RPMI8226 (cell line): Measurements from ENCODE around the gene CCDC148.
"Not testable (repeated sequence)": the region's sequence is repeated elsewhere in the genome, so short reads cannot be mapped to it uniquely, and the experiment has no call there.

Source experiments
- DNase-seq: peaks from one replicate; pipeline ENCODE4 v3.0.0-alpha.2; 2015

The CCDC148 gene

DNA sequence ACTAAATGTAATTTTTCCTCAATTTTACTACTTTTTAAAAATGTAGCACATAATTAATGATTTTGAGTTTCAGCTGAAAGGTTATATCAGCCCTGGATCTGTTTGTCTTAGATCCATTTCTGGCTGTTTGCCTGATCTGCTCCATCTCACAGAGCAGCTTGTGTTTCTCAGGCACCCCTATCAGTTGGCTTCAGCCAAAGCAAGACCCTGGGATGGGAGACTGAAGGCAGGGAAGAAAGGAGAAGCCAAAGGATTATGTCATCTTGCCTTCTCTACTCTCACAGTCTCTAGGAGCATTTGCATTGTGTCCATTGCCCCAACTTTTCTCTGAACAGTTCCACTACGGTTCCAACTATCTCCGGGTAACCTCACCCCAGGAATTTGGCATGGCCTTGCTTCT is 110.5 kb downstream of the CCDC148 start:
- no peak for DNase-seq

- DNase-seq: no peak
Observed at GRCh38 chr2:158339513-158339912, 117.0 kb downstream of the CCDC148 start.

- DNase-seq: no peak
Observed at GRCh38 chr2:158337018-158337417, 119.5 kb downstream of the CCDC148 start.

GRCh38 chr2:158331799-158332198 is 124.8 kb downstream of the CCDC148 start:
- DNase-seq: not testable (repeated sequence)

GRCh38 chr2:158325782-158326340 is 130.7 kb downstream of the CCDC148 start:
- DNase-seq: no peak

GRCh38 chr2:158325031-158325781 is 131.3 kb downstream of the CCDC148 start:
- no peak for DNase-seq

- DNase-seq: no peak
Observed at GRCh38 chr2:158323381-158323780, 133.2 kb downstream of the CCDC148 start.

DNA sequence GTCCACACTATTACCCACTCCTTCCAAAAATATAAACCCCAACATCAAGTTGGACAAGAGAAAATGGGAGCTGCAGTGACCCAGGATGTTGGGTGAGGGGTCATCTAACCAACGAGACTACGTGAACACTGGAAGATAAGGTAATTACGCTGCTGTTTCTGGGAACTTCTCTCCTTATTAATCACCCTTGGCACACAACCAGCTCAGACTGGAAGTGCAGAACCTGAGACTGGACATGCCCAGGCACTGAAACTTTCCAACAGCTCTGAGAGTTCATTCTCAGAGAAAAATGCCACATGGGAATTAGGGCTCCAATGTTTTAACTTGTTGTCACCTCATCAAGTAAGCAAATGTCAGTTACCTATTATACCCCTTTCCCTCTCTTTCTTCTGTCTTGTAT is 135.3 kb downstream of the CCDC148 start:
- DNase-seq: no peak

- DNase-seq: no peak
Observed at GRCh38 chr2:158319269-158319668, 137.3 kb downstream of the CCDC148 start.

GRCh38 chr2:158317642-158318041 is 138.9 kb downstream of the CCDC148 start:
- no peak for DNase-seq

DNA sequence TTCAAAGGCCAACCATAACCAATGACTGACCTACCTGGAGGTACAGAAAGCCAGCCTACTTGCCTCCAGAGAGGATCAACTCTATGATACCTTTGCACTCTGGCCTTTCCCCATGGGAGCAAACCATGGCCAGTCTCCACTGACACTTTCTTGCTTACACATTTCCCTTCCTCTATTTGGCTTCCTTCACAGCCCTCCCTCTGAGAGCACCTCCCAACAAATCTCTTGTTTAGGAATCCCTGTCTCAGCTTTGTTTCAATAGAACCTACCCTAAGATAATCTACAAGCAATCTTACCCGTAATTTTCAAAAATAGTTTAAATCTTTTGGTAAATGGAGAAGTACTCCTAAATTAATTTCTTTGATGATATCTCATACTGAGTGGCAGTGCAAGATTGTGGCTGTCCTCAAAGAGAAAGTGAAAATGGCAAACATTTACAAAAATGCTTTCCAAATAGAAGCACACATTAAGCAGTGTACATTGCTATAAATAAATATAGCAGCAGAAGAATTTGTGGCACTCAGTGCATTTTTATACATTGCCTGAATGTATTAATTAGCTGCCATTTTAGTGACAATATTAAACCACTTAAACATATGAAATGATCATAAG is 140.6 kb downstream of the CCDC148 start:
- DNase-seq: no peak

- DNase-seq: no peak
Observed at GRCh38 chr2:158315000-158315399, 141.6 kb downstream of the CCDC148 start.

DNA sequence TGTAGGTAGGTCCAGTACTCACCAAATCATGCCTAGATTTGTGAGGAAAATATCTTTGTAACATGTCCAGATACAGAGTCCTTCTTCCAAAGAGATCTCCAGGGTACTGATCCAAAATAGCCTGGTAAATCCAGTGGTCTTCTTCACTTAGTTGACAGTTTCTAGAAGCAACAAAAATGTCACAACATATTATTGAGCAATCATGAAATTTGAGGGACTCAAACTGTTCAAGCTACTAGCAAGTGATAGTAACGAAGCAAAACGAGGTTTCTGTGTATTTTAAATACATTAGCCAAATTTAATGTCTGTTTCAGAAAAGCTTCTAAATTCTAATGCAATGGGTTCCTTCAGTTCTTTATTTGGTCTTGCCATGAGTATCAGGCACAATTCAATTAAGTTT is 142.8 kb downstream of the CCDC148 start:
- DNase-seq: no peak

- DNase-seq: no peak
Observed at GRCh38 chr2:158312981-158313380, 143.6 kb downstream of the CCDC148 start.

- not testable (repeated sequence) for DNase-seq
Observed at GRCh38 chr2:158310407-158310806, 146.1 kb downstream of the CCDC148 start.

DNA sequence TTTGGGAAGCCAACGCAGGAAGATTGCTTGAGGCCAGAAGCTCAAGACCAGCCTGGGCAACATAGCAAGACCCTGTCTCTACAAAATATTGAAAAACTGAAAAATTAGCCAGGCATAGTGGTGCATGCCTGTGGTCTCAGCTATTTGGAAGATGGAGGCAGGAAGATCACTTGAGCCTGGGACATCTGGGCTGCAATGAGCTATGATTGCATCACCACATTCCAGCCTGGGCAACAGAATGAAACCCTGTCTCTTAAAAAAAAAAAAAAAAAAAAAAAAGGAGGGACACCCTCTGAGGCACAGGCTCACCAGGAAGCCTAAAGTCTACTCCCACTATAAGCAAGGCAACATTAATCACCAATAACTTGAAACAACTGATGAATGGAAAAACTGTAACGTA is 151.1 kb downstream of the CCDC148 start:
- no peak for DNase-seq

GRCh38 chr2:158300394-158300793 is 156.2 kb downstream of the CCDC148 start:
- no peak for DNase-seq

DNA sequence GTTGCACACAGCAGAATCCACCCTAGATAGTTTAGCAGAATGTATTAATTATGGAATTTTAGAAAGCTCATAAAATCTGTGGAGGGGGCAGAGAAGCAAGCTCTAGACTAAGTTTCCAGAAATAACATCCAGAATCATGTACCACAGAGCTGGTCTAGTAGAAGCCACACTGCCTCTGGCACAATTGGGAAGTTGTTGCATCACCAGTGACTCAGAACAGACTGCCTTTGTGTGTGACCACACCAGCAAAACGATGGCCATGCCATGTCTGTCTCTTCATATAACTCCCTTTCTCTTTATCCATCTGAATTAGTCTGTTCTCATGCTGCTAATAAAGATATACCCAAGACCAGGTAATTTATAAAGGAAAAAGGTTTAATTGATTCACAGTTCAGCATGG is 158.9 kb downstream of the CCDC148 start:
- DNase-seq: no peak

DNA sequence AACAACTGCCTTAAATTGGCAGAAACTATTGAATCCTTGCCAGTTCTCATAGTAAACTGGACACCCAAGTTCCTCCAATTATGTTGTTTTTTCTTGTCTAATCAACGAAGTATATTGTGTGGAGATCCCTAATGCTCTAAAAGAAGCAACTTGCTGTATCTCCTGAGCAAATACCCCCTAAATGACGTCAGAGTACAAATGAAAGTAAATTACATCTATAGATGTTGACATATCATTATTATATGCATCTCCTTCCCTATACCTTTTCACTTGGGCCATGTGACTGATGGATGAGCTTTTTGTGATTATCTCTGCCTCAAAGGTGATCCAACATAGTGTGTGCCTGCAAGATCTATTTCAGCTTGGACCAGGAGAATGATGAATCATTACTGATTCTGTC is 159.4 kb downstream of the CCDC148 start:
- DNase-seq: no peak

- no peak for DNase-seq
Observed at GRCh38 chr2:158293722-158294121, 162.8 kb downstream of the CCDC148 start.

DNA sequence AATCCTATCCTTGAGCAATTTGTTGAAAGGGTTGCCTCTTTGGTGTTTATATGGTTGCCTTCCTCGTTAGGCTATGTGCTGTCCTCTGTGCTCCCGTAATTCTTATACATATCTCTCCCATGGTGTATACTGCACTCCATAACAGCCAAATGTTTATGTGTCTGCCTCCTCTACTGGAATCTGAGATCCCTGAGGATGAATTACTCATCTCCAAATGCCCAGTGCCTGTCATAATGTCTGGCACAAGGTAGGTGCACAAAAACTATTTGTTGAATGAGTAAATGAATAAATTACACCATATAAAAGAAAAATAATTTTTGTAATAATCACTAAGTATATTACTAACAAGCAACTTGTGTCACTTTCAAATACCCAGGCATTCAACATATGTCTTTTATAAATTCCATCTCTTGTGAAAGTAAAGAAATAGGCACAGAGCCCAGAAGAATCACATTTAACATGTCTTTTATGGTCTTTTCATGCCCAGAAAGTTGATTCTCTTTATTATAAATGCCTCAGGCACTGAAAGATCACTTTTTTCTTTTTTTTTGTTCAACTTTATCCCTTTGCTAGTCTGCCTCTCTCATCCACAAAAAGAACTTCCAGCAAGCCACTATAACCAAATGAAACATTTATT is 164.9 kb downstream of the CCDC148 start:
- DNase-seq: no peak

DNA sequence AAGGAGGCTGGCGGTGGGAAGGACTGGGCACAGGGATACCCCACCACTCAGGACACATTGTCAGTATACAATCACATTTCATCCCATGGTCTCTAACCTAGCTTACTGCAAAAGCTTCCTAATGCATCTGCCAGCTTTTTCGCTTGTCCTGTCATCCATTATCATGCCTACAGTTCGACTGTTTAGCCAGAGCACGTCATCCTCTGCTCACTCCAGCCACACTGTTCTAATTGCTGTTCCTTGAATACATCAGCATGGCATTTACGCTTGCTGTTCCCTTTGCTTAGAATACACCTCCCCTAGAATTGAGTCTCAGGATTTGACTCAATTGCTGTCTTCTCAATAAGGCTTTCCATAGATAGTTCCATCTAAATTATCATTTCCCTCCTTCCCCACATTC is 166.3 kb downstream of the CCDC148 start:
- no peak for DNase-seq

DNA sequence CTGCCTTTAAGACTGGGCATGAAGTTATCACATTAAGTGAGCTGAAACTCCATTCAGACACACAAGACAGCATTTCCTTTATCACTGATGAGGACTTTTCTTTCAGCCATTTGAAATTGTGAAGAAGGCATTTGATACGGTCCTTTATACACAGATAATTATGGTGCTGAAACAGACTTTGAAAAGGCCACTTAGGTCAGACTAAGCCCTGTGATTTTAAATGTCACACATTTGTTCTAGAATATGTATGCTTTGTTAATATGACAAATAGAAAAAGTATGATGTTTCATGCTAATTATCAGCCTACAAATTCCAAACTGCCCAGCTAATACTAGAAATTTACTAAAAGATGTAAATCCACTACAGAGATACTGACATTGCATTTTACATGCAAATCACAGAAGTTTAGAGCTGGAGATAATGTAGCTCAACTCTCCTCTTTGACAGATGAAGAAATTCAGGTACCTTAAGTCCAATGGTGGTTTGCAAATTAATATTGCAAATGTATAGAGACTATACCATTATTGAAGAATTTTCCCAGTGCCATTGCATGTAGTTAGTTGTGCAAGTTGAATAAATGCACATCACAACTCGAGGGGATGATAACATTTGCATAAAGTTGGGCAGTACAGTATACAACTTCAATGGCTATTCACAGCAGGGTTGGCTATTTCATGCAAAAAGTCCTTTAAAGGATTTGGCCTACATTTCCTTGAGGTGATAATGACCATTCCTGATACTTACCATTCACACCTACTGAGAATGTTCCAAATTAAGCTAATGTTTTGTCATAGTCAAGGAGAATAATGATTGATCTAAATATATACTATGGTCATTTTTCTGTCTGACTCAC is 179.7 kb downstream of the CCDC148 start:
- no peak for DNase-seq
